Measurements from ENCODE around the gene MYCBP2. TPM values are rescaled to one million over a fixed set of nuclear protein-coding genes. Genes with fewer than 3 reads are reported as not detected.
"Not testable (repeated sequence)": the region's sequence is repeated elsewhere in the genome, so short reads cannot be mapped to it uniquely, and the experiment has no call there.

MYCBP2 gene
- polyA plus RNA-seq, 1 experiment = 22.9 TPM

DNA sequence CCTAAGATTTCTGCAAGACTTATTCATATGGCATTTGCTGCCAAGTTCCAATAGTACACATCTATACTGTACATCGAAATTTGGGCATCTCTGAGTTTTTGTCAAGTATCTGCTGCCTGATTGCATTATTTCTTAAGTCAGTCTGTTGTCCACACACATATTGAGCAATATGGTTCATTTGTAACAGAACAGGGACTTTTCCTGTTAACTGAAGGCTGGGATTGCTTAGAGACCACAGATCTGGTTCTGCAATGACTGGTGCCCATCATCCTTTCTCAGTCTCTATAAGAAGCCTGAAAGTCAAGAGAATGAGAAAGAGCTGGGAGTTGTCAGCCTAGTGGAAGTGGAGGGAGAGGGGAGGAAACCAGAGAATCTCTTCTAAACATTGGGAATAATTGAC is 22.5 kb upstream of the MYCBP2 start:
- no peak for DNase-seq (ENCODE audit: low read depth)
- CTCF ChIA-PET = no interaction called here
- TF ChIP-seq, protein P1, sequence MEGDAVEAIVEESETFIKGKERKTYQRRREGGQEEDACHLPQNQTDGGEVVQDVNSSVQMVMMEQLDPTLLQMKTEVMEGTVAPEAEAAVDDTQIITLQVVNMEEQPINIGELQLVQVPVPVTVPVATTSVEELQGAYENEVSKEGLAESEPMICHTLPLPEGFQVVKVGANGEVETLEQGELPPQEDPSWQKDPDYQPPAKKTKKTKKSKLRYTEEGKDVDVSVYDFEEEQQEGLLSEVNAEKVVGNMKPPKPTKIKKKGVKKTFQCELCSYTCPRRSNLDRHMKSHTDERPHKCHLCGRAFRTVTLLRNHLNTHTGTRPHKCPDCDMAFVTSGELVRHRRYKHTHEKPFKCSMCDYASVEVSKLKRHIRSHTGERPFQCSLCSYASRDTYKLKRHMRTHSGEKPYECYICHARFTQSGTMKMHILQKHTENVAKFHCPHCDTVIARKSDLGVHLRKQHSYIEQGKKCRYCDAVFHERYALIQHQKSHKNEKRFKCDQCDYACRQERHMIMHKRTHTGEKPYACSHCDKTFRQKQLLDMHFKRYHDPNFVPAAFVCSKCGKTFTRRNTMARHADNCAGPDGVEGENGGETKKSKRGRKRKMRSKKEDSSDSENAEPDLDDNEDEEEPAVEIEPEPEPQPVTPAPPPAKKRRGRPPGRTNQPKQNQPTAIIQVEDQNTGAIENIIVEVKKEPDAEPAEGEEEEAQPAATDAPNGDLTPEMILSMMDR (IDR thresholded peaks at IDR 0.05; ENCODE audit: insufficient read depth, low read depth, low read length) = no peak

DNA sequence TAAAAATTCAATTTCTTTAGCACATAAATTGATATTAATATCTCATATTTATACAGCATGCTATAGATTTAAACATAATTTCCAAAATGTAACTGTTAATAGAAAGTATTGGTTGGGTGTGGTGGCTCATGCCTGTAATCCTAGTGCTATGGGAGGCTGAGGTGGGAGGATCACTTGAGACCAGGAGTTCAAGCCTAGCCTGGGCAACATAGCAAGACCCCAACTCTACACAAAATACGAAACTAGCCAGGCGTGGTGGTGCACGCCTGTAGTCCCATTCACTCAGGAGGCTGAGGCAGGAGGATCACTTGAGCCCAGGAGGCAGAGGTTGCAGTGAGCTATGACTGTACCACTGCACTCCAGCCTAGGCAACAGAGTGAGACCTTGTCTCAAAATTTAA is 20.5 kb upstream of the MYCBP2 start:
- DNase-seq (ENCODE audit: low read depth); H3K27me3 ChIP-seq (ENCODE audit: control insufficient read depth, insufficient read depth, low read length); CTCF ChIA-PET; H3K36me3 ChIP-seq (ENCODE audit: control insufficient read depth, insufficient read depth, low read length); H3K4me3 ChIP-seq (ENCODE audit: low read depth, low read length); POLR2A ChIA-PET: not testable (repeated sequence)

More for the DNA sequence above, 22.5 kb upstream of the MYCBP2 start:
- Histone ChIP-seq H3K27me3 (ENCODE audit: control insufficient read depth, insufficient read depth, low read length) (0 out of 2 replicates have a peak, but pooled peaks cover 2% of the 10 kb centered on the region), H3K4me3 (ENCODE audit: low read depth, low read length) (no peak overlapping the region), H3K36me3 (ENCODE audit: control insufficient read depth, insufficient read depth, low read length) (no peaks in the 10 kb centered on the region)
- POLR2A ChIA-PET = no interaction called here

DNA sequence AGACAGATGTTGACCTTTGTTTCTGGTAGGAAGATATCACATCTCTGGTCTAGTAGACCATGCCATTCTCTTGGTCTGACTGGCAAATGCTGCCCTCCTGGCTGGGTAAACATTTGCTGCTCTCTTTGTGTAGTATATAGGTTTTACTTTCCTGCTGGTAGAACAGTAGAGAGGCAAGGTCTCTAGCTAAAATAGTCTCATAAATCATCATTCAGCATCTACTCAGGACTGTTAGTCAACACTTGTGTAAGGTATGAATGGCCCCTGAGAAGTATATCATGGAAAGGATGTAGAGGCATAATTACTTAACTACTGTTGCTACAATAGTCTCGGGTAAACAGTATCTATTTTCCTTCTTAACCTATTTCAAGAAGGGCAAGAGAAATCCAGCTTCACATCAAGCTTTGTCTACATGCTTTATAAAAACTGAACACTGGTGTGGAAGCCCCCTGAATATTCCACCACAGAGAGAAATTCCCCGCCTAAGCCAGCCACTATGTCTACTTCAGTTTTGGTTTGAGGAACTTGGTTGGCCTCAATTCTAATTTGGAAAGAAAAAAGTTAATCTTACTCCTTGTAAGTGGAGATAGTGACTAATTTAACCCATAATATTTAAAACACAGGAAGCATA is 18.4 kb upstream of the MYCBP2 start:
- Histone ChIP-seq H3K4me3 (ENCODE audit: low read depth, low read length) (no peak overlapping the region), H3K36me3 (ENCODE audit: control insufficient read depth, insufficient read depth, low read length) (no peaks in the 10 kb centered on the region), H3K27me3 (ENCODE audit: control insufficient read depth, insufficient read depth, low read length) (no peaks in the 10 kb centered on the region)
- ChIA-PET POLR2A (no interaction called here), CTCF (interaction anchor here (1.0 kb wide), 2 partner anchors 9 to 12 kb away, joined by 3 read pairs; no protein-coding TSS in a partner anchor)
- no peak for DNase-seq (ENCODE audit: low read depth)
- TF ChIP-seq, protein P1 (IDR thresholded peaks at IDR 0.05; ENCODE audit: insufficient read depth, low read depth, low read length) = no peak

DNA sequence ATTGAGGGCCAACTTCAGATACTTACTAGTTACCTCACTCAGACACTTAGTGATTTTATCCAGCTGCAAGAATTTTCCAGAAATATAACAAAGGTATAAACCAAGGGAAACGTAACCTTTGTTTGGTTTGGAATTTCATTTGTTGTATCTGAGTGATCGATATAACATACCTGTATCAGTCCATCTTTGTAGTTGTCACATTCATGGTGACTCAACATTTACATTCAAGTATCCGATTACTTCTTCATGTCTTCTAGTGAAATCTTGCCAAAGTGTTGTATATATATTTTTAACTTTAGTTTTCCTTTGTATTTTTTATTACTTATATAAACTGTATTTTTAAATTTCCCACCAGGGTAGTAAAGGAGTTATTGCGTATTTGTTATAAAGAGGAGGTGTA is 16.9 kb upstream of the MYCBP2 start:
- DNase-seq (ENCODE audit: low read depth) = no peak
- no peak overlapping the region for H3K4me3 ChIP-seq (ENCODE audit: low read depth, low read length)
- POLR2A ChIA-PET = no interaction called here
- TF ChIP-seq, protein P1 (IDR thresholded peaks at IDR 0.05; ENCODE audit: insufficient read depth, low read depth, low read length) = no peak
- no peaks in the 10 kb centered on the region; the same call in 1 of the 2 replicates for H3K27me3 ChIP-seq (ENCODE audit: control insufficient read depth, insufficient read depth, low read length)
- CTCF ChIA-PET = no interaction called here
- no peaks in the 10 kb centered on the region for H3K36me3 ChIP-seq (ENCODE audit: control insufficient read depth, insufficient read depth, low read length)

DNA sequence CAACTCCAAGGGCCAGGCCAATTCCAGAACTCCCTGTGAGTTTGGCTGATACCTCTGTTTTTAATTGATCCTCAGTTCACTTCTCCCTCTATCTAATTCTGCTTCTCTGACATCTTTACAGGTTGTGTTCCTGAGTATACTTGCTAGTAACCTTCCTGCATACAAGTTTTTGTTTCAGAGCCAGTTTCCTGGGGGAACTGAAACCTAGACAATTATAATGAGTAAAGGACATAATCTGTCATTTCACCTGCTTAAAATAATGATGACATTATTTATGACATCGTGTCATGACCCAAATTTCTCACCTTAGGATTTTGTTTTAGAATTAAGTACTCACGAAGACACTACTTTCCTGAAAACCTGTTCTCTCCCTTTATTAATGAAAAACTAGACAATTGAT is 12.5 kb upstream of the MYCBP2 start:
- DNase-seq (ENCODE audit: low read depth) = no peak
- Histone ChIP-seq H3K27me3 (ENCODE audit: control insufficient read depth, insufficient read depth, low read length) (no peaks in the 10 kb centered on the region; the same call in 1 of the 2 replicates), H3K36me3 (ENCODE audit: control insufficient read depth, insufficient read depth, low read length) (no peaks in the 10 kb centered on the region), H3K4me3 (ENCODE audit: low read depth, low read length) (no peak overlapping the region)
- TF ChIP-seq, protein P1 (IDR thresholded peaks at IDR 0.05; ENCODE audit: insufficient read depth, low read depth, low read length) = no peak
- ChIA-PET POLR2A (no interaction called here), CTCF (no interaction called here)

DNA sequence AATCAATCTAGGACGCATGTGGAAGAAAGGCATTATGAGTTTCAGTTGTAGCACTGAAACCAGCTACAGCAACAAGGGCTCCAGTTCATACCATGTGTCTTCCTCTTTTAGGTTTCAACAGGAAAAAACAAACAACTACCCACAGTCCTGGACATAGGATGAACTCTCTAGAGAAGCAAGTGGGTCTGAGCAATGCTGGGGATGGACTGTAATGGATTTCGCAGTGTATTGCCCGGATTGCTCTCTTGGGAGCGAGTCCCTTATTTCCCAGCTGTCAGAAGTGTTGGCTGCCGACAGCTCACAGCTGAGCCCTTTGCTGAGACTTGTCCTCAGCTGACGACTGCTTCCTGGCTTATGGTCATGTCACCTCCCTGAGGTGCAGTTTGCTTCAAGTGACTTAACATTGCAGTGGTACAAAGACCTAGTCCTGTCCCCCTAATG is 12.1 kb upstream of the MYCBP2 start:
- TF ChIP-seq, protein P1 (IDR thresholded peaks at IDR 0.05; ENCODE audit: insufficient read depth, low read depth, low read length) = no peak
- no peak for DNase-seq (ENCODE audit: low read depth)
- Histone ChIP-seq H3K36me3 (ENCODE audit: control insufficient read depth, insufficient read depth, low read length) (no peaks in the 10 kb centered on the region), H3K4me3 (ENCODE audit: low read depth, low read length) (no peak overlapping the region), H3K27me3 (ENCODE audit: control insufficient read depth, insufficient read depth, low read length) (no peaks in the 10 kb centered on the region; the same call in 1 of the 2 replicates)
- POLR2A ChIA-PET = no interaction called here
- CTCF ChIA-PET = interaction anchor here (0.6 to 1.0 kb wide), 2 partner anchors 9 to 12 kb away, joined by 3 read pairs; partner anchors contain the start of gene MYCBP2

Data from BJ (cell line).